H1 (cell line): ENCODE results near the gene GPC6. TPM values are rescaled to one million over a fixed set of nuclear protein-coding genes. Genes with fewer than 3 reads are reported as not detected.

Source experiments
- CBX5 ChIP-seq: fragments of 300-800, 300-1000 bp; sonication (generic); IDR thresholded peaks from 2 replicates; pipeline ENCODE4 v1.7.1; 2016; ENCODE audit warnings: antibody characterized with exemption, low read length, low read depth
- EGR1 ChIP-seq: IDR thresholded peaks from 2 replicates; pipeline ENCODE4 v1.6.1; 2011; ENCODE audit warnings: low read depth, low read length, borderline replicate concordance
- polyA plus RNA-seq, 7 experiments: library from polyadenylated mRNA; depleted of rRNA in 3 of 7; stranded (reverse) in 5 of 7; unstranded in 2 of 7; fragments of >200 nt in 5 of 7; fragments of 200-250 nt in 2 of 7; gene quantifications; 1 replicate in 5 of 7; 2 replicates in 1 of 7; 4 replicates in 1 of 7; pipeline versions ENCODE4 v1.2.1 to v1.2.3, GENCODE V29; 2011 to 2013; ENCODE audit warnings: missing spikeins in 2 of 7, mixed read lengths in 2 of 7
- total RNA-seq: library from RNA; stranded (reverse); fragmentation: NEBNext Ultra II Directional; extraction: Animal tissue kit (Norgen Biotek cat#: 25700); gene quantifications from 2 replicates; pipeline ENCODE4 v1.2.1, GENCODE V29; 2021

GPC6 gene
- total and polyA plus RNA-seq, 2 of the 8 experiments (the other 6 are each of a cell fraction or from before 2014, with no cell fraction given) = 5.4 to 12.0 TPM

DNA sequence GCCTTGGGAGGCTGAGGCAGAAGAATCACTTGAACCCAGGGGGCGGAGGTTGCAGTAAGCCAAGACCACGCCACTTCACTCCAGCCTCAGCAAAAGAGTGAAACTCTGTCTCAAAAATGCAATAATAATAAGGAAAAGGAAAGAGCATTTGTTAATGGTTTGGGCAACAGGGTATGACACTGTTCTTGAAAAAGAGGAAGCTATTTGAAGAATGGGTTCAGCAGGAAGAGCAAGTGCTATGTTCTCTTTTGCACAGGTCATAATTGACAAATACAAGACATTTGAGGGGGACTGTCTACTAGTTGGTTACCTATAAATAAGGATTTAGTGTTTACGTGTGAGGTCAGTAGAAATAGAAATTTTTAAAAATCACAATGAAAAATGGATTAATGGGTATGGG, 1034.6 kb downstream of the GPC6 start (continued):
- TF ChIP-seq CBX5 (no peak), EGR1 (no peak)
- TF ChIP-seq, all 59 proteins: peak for 0
